ENCODE results near the gene CFC1.
"Not testable (repeated sequence)": the region's sequence is repeated elsewhere in the genome, so short reads cannot be mapped to it uniquely, and the experiment has no call there.

DNA sequence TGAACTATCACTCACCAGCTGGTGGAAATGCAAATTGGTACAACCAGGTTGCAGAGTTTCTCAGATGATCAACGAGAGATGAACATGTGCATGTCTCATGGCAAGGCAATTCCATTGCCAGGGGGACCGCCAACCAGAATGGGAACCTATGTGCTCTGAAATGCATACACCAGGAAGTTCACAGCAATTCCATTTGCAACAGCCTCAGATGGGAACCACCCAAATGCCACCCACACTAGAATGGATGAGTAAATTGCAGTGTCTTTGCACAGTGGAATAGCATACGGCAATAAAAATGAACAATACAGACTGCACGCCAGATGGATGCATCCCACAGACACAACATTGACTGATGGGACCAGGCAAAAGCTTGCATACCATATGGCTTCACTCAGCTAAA, 56.6 kb downstream of the CFC1 start:
- TF ChIP-seq CTCF, EP300 (IDR thresholded peaks at IDR 0.05): not testable (repeated sequence)

Data from ovary (tissue), 3 donors.